Ishikawa (cell line): ENCODE measurements around the gene MDFI.

Experiments
- CEBPB ChIP-seq: IDR thresholded peaks from 2 replicates; pipeline ENCODE4 v1.6.1; 2012
- CREB1 ChIP-seq: IDR thresholded peaks from 2 replicates; pipeline ENCODE4 v1.6.1; 2012; ENCODE audit warnings: low read depth
- EGR1 ChIP-seq: IDR thresholded peaks from 2 replicates; pipeline ENCODE4 v1.6.1; 2012
- EP300 ChIP-seq: IDR thresholded peaks from 2 replicates; pipeline ENCODE4 v1.6.1; 2012; ENCODE audit warnings: borderline replicate concordance
- FOXM1 ChIP-seq: IDR thresholded peaks from 2 replicates; pipeline ENCODE4 v1.6.1; 2012; ENCODE audit warnings: low read depth, borderline replicate concordance
- NFIC ChIP-seq: IDR thresholded peaks from 2 replicates; pipeline ENCODE4 v1.6.1; 2012
- RAD21 ChIP-seq: IDR thresholded peaks from 2 replicates; pipeline ENCODE4 v1.6.1; 2012; ENCODE audit warnings: low read depth
- TAF1 ChIP-seq: IDR thresholded peaks from 2 replicates; pipeline ENCODE4 v1.6.1; 2012; ENCODE audit warnings: low read depth, mild to moderate bottlenecking
- TCF12 ChIP-seq: IDR thresholded peaks from 2 replicates; pipeline ENCODE4 v1.6.1; 2012; ENCODE audit warnings: low read depth
- TEAD4 ChIP-seq: IDR thresholded peaks from 2 replicates; pipeline ENCODE4 v1.6.1; 2012
- YY1 ChIP-seq: IDR thresholded peaks from 2 replicates; pipeline ENCODE4 v1.6.1; 2012; ENCODE audit warnings: low read depth
- ZBTB7A ChIP-seq: IDR thresholded peaks from 2 replicates; pipeline ENCODE4 v1.6.1; 2012; ENCODE audit warnings: low read depth
- TF ChIP-seq, protein P1 (sequence below): IDR thresholded peaks from 2 replicates; pipeline ENCODE4 v1.6.1; 2012
- TF ChIP-seq, protein P2 (sequence below): IDR thresholded peaks from 2 replicates; pipeline ENCODE4 v1.6.1; 2012; ENCODE audit warnings: low read depth, mild to moderate bottlenecking

DNA sequence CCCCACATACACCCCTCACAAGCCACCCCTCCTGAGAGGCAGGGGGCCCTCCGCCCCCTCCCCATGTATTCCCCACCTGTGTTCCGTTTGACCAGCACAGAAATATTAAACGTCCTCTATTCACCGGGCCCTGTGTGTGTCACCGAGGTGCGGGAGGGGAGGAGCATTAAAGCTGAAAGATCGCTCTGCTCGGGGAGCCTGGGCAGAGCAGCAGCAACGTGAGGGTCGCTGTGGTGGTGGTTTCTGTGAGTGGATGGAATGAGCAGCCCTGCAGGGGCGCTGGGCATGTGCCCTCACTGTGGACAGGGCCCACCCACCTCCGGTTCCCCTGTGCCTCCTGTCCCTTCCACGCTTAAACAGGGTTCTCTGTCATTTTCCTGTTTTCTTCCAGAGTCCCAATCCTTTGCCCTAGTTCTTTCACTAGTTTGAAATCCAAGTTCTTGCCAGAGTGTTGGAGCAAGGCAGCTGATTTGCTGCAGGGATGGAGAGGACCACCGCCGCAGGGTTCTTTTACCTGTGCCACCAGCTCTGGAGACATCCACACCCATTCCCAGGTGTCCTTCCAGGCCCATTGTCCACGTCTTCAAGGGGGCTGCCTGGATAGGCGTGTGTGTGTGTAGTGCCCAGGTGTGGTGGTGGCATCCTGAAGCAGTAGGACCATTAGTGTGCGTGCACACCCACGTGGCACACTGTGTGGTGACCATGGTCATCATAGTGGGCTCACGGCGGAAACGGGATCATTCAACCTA is 37.6 kb upstream of the MDFI start:
- TF ChIP-seq, protein P1, sequence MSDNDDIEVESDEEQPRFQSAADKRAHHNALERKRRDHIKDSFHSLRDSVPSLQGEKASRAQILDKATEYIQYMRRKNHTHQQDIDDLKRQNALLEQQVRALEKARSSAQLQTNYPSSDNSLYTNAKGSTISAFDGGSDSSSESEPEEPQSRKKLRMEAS = no peak
- TF ChIP-seq EP300 = no peak
- no peak for TF ChIP-seq TEAD4
- no peak for TF ChIP-seq TAF1
- no peak for TF ChIP-seq ZBTB7A
- TF ChIP-seq NFIC = no peak
- TF ChIP-seq FOXM1 = no peak
- TF ChIP-seq, protein P2, sequence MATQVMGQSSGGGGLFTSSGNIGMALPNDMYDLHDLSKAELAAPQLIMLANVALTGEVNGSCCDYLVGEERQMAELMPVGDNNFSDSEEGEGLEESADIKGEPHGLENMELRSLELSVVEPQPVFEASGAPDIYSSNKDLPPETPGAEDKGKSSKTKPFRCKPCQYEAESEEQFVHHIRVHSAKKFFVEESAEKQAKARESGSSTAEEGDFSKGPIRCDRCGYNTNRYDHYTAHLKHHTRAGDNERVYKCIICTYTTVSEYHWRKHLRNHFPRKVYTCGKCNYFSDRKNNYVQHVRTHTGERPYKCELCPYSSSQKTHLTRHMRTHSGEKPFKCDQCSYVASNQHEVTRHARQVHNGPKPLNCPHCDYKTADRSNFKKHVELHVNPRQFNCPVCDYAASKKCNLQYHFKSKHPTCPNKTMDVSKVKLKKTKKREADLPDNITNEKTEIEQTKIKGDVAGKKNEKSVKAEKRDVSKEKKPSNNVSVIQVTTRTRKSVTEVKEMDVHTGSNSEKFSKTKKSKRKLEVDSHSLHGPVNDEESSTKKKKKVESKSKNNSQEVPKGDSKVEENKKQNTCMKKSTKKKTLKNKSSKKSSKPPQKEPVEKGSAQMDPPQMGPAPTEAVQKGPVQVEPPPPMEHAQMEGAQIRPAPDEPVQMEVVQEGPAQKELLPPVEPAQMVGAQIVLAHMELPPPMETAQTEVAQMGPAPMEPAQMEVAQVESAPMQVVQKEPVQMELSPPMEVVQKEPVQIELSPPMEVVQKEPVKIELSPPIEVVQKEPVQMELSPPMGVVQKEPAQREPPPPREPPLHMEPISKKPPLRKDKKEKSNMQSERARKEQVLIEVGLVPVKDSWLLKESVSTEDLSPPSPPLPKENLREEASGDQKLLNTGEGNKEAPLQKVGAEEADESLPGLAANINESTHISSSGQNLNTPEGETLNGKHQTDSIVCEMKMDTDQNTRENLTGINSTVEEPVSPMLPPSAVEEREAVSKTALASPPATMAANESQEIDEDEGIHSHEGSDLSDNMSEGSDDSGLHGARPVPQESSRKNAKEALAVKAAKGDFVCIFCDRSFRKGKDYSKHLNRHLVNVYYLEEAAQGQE = no peak
- TF ChIP-seq CEBPB = no peak
- TF ChIP-seq RAD21 = no peak
- TF ChIP-seq YY1 = no peak
- TF ChIP-seq EGR1 = no peak
- no peak for TF ChIP-seq CREB1
- no peak for TF ChIP-seq TCF12
